Measurements from ENCODE around the gene BANK1.

Gene BANK1

GRCh38 chr4:101958547-101958946, 168.0 kb downstream of the BANK1 start:
- no peak for DNase-seq (ENCODE audit: low read depth)

GRCh38 chr4:101960431-101960830, 169.9 kb downstream of the BANK1 start:
- no peak for DNase-seq (ENCODE audit: low read depth)

- DNase-seq (ENCODE audit: low read depth) = no peak
These were observed 170.6 kb downstream of the BANK1 start for GRCh38 chr4:101961144-101961543.

GRCh38 chr4:101967697-101968346, 177.3 kb downstream of the BANK1 start:
- DNase-seq (ENCODE audit: low read depth) = no peak

GRCh38 chr4:101968364-101968763, 177.8 kb downstream of the BANK1 start:
- no peak for DNase-seq (ENCODE audit: low read depth)

GRCh38 chr4:101969965-101970364, 179.4 kb downstream of the BANK1 start:
- no peak for DNase-seq (ENCODE audit: low read depth)

GRCh38 chr4:101970547-101971155, 180.1 kb downstream of the BANK1 start:
- no peak for DNase-seq (ENCODE audit: low read depth)

- no peak for DNase-seq (ENCODE audit: low read depth)
These were observed 182.3 kb downstream of the BANK1 start for GRCh38 chr4:101972791-101973190.

- no peak for DNase-seq (ENCODE audit: low read depth)
These were observed 182.8 kb downstream of the BANK1 start for GRCh38 chr4:101973361-101973760.

- DNase-seq (ENCODE audit: low read depth) = no peak
These were observed 186.5 kb downstream of the BANK1 start for GRCh38 chr4:101977076-101977475.

GRCh38 chr4:101981756-101982155, 191.2 kb downstream of the BANK1 start:
- DNase-seq (ENCODE audit: low read depth) = no peak

GRCh38 chr4:101983835-101984234, 193.3 kb downstream of the BANK1 start:
- no peak for DNase-seq (ENCODE audit: low read depth)

GRCh38 chr4:101987623-101988243, 197.2 kb downstream of the BANK1 start:
- no peak for DNase-seq (ENCODE audit: low read depth)

- no peak for DNase-seq (ENCODE audit: low read depth)
These were observed 199.0 kb downstream of the BANK1 start for GRCh38 chr4:101989551-101989950.

GRCh38 chr4:101992446-101992845, 201.9 kb downstream of the BANK1 start:
- no peak for DNase-seq (ENCODE audit: low read depth)

GRCh38 chr4:101993002-101993841, 202.7 kb downstream of the BANK1 start:
- DNase-seq (ENCODE audit: low read depth) = no peak

- no peak for DNase-seq (ENCODE audit: low read depth)
These were observed 203.6 kb downstream of the BANK1 start for GRCh38 chr4:101993842-101994775.

- DNase-seq (ENCODE audit: low read depth) = no peak
These were observed 217.5 kb downstream of the BANK1 start for GRCh38 chr4:102007959-102008425.

GRCh38 chr4:102008711-102009110, 218.2 kb downstream of the BANK1 start:
- DNase-seq (ENCODE audit: low read depth) = no peak

- DNase-seq (ENCODE audit: low read depth) = no peak
These were observed 231.8 kb downstream of the BANK1 start for GRCh38 chr4:102022343-102022742.

- no peak for DNase-seq (ENCODE audit: low read depth)
These were observed 237.4 kb downstream of the BANK1 start for GRCh38 chr4:102027961-102028360.
